GM19043 (cell line): ENCODE measurements around the gene CHRFAM7A.
"Not testable (repeated sequence)": the region's sequence is repeated elsewhere in the genome, so short reads cannot be mapped to it uniquely, and the experiment has no call there.

Experiments
- ATAC-seq: cut with Tn5 transposase; IDR thresholded peaks from one replicate; pipeline ENCODE4 v1.9.1; 2021; ENCODE audit warnings: low read depth; ENCODE audit not compliant: unreplicated experiment

CHRFAM7A gene

DNA sequence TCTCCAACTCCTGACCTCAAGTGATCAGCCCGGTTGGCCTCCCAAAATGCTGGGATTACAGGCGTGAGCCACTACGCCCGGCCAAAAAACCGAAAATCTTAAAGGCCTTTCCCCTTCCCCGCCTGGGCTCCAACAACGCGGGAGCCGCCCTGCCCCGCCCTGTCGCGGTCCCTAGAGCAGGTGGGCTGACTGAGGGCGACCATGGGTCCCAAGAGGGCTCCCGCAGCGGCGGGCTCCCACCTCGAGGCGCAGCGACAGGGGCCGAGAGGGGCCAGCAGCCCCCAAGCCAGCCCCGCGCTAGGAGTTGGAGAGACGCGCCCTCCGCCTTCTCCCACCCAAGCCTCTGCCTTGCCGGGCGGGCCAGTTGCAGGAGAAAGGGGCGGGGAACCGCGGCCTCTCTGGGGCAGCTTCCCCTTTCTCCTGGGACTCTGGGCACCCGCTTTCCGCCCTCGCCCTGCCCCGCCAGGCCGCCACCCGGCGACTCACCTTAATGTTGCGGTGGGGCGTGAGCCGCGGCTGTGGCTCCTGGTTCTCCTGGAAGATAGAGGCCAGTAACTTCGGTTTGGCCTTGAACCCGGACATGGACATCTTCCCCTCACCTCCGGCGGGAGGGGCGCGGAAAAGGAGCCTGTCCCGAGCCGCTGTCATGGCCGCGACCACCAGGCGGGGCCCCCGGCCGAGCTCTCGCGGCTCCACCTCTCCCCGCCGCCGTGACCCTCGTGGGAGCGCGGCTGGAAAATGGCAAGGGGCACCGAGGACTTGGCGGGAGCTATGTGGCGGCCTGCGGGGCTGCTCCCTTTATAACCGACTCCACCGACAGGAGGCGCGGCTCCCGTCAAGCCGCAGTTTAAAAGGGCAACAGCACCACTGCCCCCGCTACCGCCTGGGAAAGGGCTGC is at the start of gene CHRFAM7A:
Gene CHRFAM7A, minus strand, starts transcription at position 775 of the 898 bp plus-strand sequence. CDS start 10,189 bp downstream, outside the sequence.
- not testable (repeated sequence) for ATAC-seq

DNA sequence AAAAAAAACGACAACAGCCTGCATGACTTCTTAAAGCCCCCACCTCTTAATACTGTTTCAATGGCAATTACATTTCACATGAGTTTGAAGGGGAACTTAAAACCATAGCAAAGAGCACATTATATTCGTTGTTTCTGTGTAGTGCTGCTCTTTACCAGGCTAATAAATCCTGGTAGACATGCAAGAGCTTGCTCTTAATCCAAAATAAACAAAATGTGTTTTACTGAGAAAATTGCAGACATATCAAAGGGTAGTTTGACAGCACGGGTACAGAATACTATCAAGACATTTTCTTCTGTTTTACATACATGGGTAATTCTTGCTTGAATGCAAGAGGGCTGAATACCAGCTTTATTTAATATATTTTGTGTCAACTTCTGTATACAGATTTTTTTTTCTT is 45.0 kb upstream of the CHRFAM7A start:
- ATAC-seq = not testable (repeated sequence)

DNA sequence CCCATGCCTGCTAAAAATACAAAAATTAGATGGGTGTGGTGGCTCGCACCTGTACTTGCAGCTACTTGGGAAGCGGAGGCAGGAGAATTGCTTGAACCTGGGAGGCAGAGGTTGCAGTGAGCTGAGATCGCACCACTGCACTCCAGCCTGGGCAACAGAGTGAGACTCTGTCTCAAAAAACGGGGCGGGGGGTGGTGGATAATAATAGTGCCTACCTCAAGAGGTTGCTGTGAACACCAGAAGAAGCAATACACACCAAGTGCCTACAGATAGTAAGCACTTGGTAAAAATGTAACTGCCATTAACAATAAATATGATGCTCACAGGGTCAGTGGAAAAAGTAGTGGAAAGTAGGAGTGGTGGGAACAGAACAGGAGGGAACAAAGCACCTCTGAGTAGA is 42.5 kb upstream of the CHRFAM7A start:
- not testable (repeated sequence) for ATAC-seq

DNA sequence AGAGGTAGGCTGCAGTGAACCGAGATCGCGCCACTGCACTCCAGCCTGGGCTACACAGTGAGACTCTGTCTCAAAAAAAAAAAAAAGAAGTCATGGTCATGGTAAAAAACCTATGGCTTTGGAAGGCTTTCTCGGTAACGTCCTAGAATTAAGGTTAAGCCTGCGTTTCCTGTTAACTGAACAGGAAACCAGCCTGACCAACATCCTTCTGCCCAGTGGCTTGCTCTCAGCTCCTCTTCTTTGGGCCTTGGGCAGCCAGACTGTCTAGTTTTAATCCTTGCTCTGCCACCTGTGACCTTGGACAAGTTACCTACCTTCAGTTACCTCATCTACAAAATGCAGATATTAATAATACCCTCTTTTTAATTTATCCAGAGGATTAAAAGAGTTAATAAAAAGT is 27.4 kb upstream of the CHRFAM7A start:
- ATAC-seq = not testable (repeated sequence)

DNA sequence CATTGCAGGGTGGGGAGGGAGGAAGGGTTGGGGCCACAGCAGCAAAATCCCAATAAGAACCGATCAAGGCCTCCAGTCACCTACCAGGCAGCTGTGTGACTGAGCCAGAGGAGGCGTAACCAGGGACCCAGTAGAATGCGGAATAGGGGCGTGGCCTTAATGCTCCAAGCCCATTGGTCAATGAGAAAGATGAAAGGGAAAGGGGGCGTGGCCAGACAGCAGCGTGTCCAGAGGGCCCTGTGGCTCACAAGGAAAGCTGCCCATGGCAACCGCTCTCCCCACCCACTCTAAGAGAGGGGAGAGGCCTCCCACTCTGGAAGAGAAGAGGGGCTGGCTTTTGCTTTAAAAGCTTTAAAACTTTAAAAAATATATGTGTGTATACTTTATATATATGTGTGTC is 20.8 kb upstream of the CHRFAM7A start, which contains the start of gene GOLGA8R:
Gene GOLGA8R, minus strand, starts transcription at position 101 of the 400 bp plus-strand sequence. Its CDS starts 98 bp downstream, at position 3.
- ATAC-seq = not testable (repeated sequence)

DNA sequence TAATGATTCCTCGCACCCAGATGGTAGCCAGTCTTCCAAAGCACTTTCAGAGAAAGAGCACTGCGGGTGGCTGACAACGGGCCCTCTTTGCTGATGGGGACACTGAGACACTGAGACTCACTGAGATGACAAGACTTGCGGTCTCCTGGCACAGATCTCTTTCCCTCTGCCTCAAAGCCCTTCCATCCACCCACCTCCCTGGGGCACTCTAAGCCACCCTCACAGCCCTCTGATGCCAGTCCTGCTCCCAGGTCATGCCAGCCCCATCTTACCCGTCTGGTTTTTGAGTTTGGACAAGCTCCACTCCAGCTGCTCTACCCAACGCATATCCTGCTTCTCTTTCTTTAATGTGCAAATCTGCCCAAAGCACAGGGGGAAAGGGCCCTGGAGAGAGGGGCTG is 14.3 kb upstream of the CHRFAM7A start:
- ATAC-seq = not testable (repeated sequence)

DNA sequence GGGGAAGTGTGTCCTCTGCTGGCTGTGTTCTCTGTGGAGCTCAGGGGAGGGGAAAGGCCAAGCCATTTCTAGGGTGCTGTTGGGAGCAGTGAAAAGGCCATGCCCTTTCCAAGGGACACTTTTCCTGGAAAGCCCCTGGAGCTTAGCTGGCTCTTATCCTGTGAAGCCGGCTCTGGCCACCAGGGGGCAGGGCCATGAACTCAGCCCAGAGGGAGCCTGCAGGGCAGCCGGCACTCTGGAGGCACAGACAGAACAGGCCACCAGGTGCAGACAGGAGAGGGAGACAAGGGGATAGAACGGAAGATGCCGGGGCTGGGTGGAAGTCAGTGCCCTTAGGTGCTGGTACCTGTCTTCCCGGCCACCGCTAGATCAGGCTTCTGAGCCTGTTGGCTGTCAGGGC is 5.6 kb upstream of the CHRFAM7A start:
- not testable (repeated sequence) for ATAC-seq

DNA sequence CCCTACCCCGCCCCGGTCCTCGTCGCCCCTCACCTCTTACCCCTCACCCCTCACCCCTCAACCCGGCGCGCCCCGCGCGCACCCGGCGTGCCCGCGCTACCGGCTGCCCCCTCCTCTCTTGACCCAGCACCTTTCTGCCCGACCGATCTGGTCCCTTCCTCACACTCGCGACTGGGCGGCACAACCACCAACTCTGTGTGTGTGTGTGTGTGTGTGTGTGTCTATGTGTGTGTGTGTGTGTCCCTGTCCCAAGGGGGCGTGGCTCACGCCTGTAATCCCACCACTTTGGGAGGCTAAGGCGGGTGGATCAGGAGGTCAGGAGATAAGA is 288 bp upstream of the CHRFAM7A start:
- not testable (repeated sequence) for ATAC-seq

DNA sequence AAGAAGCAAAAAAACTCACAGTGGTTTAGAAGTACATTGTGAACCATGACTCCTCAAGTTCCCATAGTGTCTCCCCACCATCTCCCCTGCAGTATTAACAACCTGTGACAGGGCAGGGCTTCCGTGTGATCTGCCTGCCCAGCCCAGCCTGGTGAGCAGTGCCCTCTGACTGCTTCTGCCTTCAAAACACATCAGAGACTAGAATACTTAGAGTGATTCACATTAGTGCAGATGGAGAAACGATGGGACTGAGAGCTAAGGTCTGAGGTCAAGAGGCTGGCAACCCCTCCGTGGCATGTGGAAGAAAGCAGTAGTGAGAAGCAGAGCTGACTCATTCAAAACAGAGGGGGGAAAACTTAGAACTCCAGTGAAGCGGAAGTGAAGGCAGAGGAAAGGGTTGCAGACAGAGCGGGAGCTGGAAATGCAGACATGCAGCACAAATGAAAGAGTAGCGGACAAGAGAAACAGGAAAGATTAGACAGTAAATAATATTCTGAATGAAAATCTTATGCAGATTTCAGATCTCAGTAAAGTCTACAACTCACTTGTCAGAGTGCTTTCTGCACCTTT is 6.9 kb downstream of the CHRFAM7A start:
- not testable (repeated sequence) for ATAC-seq

DNA sequence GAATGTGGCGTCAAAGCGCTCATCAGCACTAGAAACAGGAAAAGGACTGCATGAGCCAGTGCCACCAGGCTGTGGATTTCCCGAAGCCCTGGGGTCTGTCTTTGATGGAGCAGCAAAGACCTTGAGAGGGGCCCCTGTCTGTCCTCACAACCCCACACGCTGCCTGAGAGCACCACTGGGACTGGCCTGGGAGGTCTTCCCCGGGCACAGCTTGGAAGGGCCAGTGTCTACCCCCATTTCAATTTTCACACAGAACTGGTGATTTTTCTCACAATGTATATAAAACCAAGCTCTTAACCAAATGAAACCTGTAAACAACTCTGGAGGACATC is 16.3 kb downstream of the CHRFAM7A start:
- not testable (repeated sequence) for ATAC-seq

DNA sequence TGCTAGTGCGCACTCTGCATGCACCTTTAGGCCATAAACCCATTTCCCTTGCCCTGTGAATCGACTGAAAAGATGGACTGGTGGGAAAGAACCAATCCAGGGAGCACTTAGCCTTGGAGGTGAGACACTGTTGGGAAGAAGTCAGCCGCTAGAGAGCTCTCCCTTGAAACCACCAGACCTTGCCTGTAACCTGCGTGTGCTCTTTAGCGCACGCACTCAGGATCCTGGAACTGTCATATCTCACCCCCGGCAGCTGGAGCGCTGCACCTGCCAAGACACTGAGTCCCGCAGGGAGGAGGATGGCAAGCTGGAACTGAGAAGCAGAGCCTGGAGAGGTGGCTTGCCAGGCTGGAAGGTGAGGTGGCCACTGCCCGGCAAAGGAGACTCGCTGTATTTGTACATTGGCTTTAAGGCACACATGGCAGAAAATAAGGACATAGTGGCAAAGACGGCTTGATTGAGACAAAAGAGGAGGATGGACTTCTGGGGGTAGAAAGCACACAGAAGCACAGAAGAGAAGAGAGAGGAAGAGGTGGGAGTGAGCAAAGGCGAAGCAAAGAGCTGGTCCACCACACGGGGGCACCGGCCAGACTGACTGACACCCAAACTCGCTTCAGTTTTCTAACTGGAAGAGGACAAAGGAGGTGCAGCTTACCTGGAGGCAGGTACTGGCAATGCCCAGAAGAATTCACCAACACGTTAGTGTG is 16.8 kb downstream of the CHRFAM7A start:
- ATAC-seq = not testable (repeated sequence)

DNA sequence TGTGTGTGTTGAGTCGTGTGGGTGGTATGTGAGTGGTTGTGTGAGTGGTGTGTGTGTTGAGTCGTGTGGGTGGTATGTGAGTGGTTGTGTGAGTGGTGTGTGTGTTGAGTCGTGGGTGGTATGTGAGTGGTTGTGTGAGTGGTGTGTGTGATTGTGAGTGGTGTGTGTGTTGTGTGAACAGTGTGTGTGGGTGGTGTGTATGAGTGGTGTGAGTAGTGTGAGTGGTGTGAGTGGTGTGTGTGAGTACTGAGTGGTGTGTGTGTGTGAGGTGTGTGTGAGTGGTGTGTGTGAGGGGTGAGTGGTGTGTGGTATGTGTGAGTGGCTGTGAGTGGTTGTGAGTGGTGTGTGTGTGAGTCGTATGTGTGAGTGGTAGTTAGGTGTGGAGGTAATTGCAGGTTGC is 17.5 kb downstream of the CHRFAM7A start:
- ATAC-seq = not testable (repeated sequence)

DNA sequence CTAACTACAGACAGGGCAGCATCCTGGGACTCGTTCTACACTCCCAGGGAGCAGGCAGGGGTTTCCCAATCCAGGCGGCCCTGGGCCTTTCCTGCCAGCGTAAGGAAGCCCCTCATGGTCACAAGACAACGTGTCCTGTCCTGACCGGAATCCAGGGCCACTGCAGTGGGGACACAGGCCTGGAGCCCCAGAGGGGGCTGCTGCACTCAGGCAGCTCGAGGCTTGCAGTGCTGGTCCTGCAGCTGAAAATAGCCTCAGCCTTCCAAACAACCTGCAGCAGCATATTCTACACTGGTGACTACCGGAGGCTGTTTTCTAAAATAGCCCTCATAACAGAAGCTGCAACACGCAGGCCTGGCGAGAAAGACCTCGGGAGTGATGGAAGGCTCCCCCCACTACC is 18.5 kb downstream of the CHRFAM7A start:
- not testable (repeated sequence) for ATAC-seq

DNA sequence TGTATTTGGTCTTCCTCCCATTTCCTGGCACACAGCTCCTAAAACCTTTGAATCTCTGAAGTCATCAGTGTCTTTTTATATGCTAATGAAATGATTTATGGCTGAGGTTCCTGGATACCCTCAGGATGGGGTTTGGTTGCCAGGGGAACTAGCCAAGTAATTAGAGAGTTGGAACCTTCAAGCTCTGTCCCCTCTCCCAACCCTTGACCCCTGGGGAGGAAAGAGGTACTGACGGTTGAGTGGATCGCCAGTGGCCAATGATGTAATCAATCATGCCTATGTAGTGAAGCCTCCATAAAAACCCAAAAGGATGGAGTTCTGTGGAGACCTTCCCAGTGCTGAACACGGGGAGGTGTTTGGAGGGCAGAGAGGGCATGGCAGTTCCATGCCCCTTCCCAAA is 25.1 kb downstream of the CHRFAM7A start:
- not testable (repeated sequence) for ATAC-seq

DNA sequence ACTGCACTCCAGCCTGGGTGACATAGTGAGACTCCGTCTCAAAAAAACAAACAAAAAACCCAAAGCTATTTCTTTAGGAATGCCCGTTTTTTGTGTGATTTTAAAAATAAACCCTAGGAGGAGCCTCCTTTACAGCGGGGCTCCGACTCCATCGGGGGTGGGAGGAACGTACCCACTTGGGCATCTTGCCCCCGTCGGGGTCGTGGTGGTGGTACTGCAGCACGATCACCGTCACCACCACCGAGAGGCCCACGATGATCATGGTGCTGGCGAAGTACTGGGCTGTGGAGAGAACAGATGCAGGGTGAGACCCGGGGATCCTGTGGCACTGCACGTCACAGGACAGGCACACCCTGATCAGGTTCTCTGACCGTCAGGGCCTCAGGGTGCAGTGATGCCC is 26.1 kb downstream of the CHRFAM7A start:
- ATAC-seq = not testable (repeated sequence)

DNA sequence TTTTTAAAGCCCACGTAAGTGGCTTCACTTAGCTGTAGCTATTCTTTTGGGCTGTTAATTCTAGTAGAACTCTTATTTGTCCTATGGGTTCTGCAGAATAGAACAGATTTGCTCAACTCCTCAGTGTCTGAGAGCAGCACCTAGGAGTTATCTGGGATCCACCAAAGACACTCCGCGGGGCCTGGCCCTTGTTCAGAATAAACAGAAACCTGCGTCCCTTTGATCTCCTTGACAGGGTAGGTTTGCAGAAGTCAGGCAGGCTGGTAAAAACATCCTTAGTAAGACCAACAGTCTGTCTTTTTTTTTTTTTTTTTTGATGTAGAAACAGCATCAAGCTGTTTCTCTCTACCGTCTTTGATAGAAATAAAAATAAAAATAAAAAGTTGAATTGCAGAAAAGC is 31.9 kb downstream of the CHRFAM7A start:
- not testable (repeated sequence) for ATAC-seq

DNA sequence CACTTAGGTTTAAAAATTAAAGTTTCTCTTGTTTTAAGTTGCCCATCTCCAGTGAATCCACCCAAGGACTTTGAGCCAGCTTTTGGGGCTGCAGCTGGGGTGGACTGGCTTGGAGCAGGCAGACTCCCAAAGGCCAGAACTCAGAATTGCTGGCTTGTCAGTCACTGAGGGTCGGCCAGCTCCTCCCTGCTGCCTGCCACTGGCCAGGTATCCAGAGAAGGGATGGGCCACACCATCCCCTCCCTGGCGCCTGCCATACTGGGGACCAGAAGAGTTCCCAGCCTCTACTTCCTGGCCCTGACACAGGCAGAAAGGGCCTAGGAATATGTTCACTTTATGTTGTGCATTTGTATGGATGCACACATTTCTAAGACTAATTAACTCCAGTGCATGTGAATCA is 32.4 kb downstream of the CHRFAM7A start:
- not testable (repeated sequence) for ATAC-seq

DNA sequence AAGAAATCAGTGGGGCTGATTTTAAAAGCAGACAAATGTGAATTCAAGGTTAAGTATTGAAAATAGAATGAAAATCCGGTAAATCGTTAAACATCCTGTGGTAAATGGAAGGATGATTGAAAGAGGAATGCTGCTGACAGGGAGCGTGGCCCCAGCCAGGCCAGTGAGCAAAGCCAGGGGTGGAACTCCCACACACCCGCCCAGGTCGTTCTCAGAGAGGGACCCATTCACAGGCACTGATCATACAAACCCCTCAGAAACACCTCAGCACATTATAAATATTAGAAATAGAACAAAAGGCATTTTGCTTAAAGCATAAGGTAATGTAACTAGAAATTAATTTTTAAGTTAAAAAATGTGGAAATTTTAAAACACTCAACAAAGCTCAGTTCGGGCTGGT is 38.3 kb downstream of the CHRFAM7A start:
- ATAC-seq = not testable (repeated sequence)

DNA sequence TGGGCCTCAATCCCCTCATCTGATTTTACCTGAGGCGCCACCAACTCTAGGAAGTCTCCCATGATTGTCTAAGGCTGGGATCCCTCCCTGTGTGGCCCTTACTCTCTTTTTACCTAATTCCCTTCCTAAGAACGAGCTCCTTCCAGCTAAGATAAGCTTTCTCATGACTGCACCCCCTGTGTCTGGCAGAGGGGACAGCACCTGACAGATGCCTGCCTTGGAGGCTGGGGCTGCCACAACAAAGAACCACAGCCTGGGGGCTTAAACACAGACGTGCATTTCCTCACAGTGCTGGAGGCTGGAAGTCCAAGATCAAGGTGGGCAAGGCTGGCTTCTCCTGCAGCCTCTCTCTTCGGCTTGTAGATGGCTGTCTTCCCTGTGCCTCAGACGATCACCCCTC is 43.5 kb downstream of the CHRFAM7A start:
- ATAC-seq = not testable (repeated sequence)

DNA sequence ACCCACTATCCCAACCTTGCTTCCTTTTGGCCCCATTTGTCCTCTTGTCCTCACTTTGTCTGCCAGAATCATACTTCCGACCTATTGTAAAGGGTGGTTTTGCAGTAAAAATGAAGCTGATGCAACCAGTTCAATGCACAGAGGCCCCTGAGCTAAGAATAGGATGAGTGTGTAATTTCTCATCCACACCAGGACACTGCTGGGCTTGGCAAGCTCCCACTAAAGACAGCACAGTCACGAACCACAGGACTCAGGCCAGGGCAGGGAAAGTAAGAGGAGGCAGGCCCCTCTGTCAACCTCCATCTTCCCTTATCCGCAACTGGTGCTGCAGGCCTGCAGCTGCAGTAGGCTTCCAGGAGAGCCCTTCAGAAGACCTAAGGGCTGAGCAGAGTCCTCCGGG is 56.8 kb downstream of the CHRFAM7A start:
- not testable (repeated sequence) for ATAC-seq

DNA sequence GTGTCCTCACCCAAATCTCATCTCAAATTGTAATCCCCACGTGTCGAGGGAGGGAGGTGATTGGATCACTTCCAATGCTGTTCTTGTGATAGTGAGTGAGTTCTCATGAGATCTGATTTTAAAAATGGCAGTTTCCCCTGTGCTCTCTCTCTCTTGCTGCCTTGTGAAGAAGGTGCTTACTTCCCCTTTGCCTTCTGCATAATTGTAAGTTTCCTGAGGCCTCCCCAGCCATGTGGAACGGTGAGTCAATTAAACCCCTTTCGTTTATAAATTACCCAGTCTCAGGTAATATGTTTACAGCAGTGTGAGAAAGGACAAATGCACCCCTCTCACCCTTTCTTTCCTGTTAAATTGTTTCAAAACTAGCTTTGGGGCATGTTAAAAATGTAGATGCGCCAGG is 59.2 kb downstream of the CHRFAM7A start:
- ATAC-seq = peak; percentile 63
